ENCODE results near the gene ARHGAP15. TPM values are rescaled to one million over a fixed set of nuclear protein-coding genes. Genes with fewer than 3 reads are reported as not detected.

Gene ARHGAP15
- total RNA-seq, 1 donor, result 0.43 TPM

- no peak for TF ChIP-seq CTCF (IDR thresholded peaks at IDR 0.05; ENCODE audit: insufficient read depth, low read depth, low read length)
- DNase-seq (ENCODE audit: low read depth), result no peak
Measured at GRCh38 chr2:143504397-143504796, 375.2 kb downstream of the ARHGAP15 start.

GRCh38 chr2:143505542-143505941 is 376.3 kb downstream of the ARHGAP15 start:
- no peak overlapping the region for H3K4me3 ChIP-seq (ENCODE audit: low read depth, low read length)
- TF ChIP-seq CTCF (IDR thresholded peaks at IDR 0.05; ENCODE audit: insufficient read depth, low read depth, low read length), result no peak
- no peak for DNase-seq (ENCODE audit: low read depth)

More at GRCh38 chr2:143504397-143504796, 375.2 kb downstream of the ARHGAP15 start:
- H3K4me3 ChIP-seq (ENCODE audit: low read depth, low read length), result no peak overlapping the region

GRCh38 chr2:143513081-143513480 is 383.9 kb downstream of the ARHGAP15 start:
- DNase-seq (ENCODE audit: low read depth), result peak; percentile 82
- no peak overlapping the region for H3K4me3 ChIP-seq (ENCODE audit: low read depth, low read length)
- peak; percentile 98 for TF ChIP-seq CTCF (IDR thresholded peaks at IDR 0.05; ENCODE audit: insufficient read depth, low read depth, low read length)

- DNase-seq (ENCODE audit: low read depth), result peak; percentile 37
- TF ChIP-seq CTCF (IDR thresholded peaks at IDR 0.05; ENCODE audit: insufficient read depth, low read depth, low read length), result no peak
- H3K4me3 ChIP-seq (ENCODE audit: low read depth, low read length), result no peak overlapping the region
Measured at GRCh38 chr2:143514413-143514812, 385.2 kb downstream of the ARHGAP15 start.

GRCh38 chr2:143515318-143515717 is 386.1 kb downstream of the ARHGAP15 start:
- no peak overlapping the region for H3K4me3 ChIP-seq (ENCODE audit: low read depth, low read length)
- DNase-seq (ENCODE audit: low read depth), result no peak
- TF ChIP-seq CTCF (IDR thresholded peaks at IDR 0.05; ENCODE audit: insufficient read depth, low read depth, low read length), result no peak

- TF ChIP-seq CTCF (IDR thresholded peaks at IDR 0.05; ENCODE audit: insufficient read depth, low read depth, low read length), result no peak
- H3K4me3 ChIP-seq (ENCODE audit: low read depth, low read length), result no peak overlapping the region
- DNase-seq (ENCODE audit: low read depth), result no peak
Measured at GRCh38 chr2:143519521-143519920, 390.3 kb downstream of the ARHGAP15 start.

- no peak for DNase-seq (ENCODE audit: low read depth)
- H3K4me3 ChIP-seq (ENCODE audit: low read depth, low read length), result no peak overlapping the region
- TF ChIP-seq CTCF (IDR thresholded peaks at IDR 0.05; ENCODE audit: insufficient read depth, low read depth, low read length), result no peak
Measured at GRCh38 chr2:143521396-143521795, 392.2 kb downstream of the ARHGAP15 start.
